ENCODE measurements around the gene GCC1.

DNA sequence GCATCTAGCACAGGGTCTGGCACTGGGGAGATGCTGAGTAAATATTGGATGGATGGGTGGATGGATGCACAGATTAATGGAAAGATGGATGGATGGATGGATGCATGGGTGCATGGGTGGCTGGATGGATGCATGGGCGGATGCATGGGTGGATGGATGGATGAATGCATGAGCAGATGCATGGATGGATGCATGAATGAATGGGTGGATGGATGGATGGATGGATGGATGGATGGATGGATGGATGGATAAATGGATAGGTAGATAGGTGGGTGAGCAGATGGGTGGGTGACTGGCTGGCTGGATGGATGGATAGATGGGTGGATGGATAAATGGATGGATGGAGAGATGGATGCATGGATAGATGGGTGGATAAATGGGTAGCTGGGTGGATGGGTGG lies 26.9 kb upstream of the GCC1 start:
- no peak for TF ChIP-seq CTCF (IDR thresholded peaks at IDR 0.05)
- TF ChIP-seq POLR2A (IDR thresholded peaks at IDR 0.05), result no peak

All from adrenal gland (tissue), 5 donors.